Measurements from ENCODE around the gene FOXP2.
"Not testable (repeated sequence)": the region's sequence is repeated elsewhere in the genome, so short reads cannot be mapped to it uniquely, and the experiment has no call there.

The FOXP2 gene

GRCh38 chr7:114422507-114423501 lies 8.2 kb downstream of the FOXP2 start:
- no peak for FAIRE-seq

GRCh38 chr7:114426382-114426781 lies 11.8 kb downstream of the FOXP2 start:
- no peak for FAIRE-seq

- no peak for FAIRE-seq
Measured at GRCh38 chr7:114426824-114427223, 12.2 kb downstream of the FOXP2 start.

- FAIRE-seq, result no peak
Measured at GRCh38 chr7:114428211-114428610, 13.6 kb downstream of the FOXP2 start.

- no peak for FAIRE-seq
Measured at GRCh38 chr7:114431189-114431588, 16.6 kb downstream of the FOXP2 start.

- no peak for FAIRE-seq
Measured at GRCh38 chr7:114432061-114432460, 17.4 kb downstream of the FOXP2 start.

GRCh38 chr7:114432703-114433102 lies 18.1 kb downstream of the FOXP2 start:
- FAIRE-seq, result no peak

- FAIRE-seq, result no peak
Measured at GRCh38 chr7:114439581-114439980, 25.0 kb downstream of the FOXP2 start.

- not testable (repeated sequence) for FAIRE-seq
Measured at GRCh38 chr7:114440927-114441326, 26.3 kb downstream of the FOXP2 start.

- no peak for FAIRE-seq
Measured at GRCh38 chr7:114444196-114444595, 29.6 kb downstream of the FOXP2 start.

- FAIRE-seq, result no peak
Measured at GRCh38 chr7:114450431-114450830, 35.8 kb downstream of the FOXP2 start.

- FAIRE-seq, result no peak
Measured at GRCh38 chr7:114459574-114459973, 45.0 kb downstream of the FOXP2 start.

GRCh38 chr7:114460021-114460420 lies 45.4 kb downstream of the FOXP2 start:
- no peak for FAIRE-seq

- no peak for FAIRE-seq
Measured at GRCh38 chr7:114466917-114467316, 52.3 kb downstream of the FOXP2 start.

GRCh38 chr7:114468844-114469243 lies 54.2 kb downstream of the FOXP2 start:
- no peak for FAIRE-seq

- FAIRE-seq, result no peak
Measured at GRCh38 chr7:114472896-114473512, 58.4 kb downstream of the FOXP2 start.

- no peak for FAIRE-seq
Measured at GRCh38 chr7:114478384-114478783, 63.8 kb downstream of the FOXP2 start.

- no peak for FAIRE-seq
Measured at GRCh38 chr7:114481999-114482398, 67.4 kb downstream of the FOXP2 start.

GRCh38 chr7:114484226-114484625 lies 69.6 kb downstream of the FOXP2 start:
- no peak for FAIRE-seq

- no peak for FAIRE-seq
Measured at GRCh38 chr7:114487174-114487573, 72.6 kb downstream of the FOXP2 start.

- no peak for FAIRE-seq
Measured at GRCh38 chr7:114488696-114489095, 74.1 kb downstream of the FOXP2 start.

GRCh38 chr7:114497491-114497890 lies 82.9 kb downstream of the FOXP2 start:
- not testable (repeated sequence) for FAIRE-seq

- no peak for FAIRE-seq
Measured at GRCh38 chr7:114502454-114503254, 88.0 kb downstream of the FOXP2 start.

Data from endometrium (tissue), 2 donors.